ENCODE data around the gene SSBP1.

Gene SSBP1

GRCh38 chr7:141776374-141776773 lies 38.2 kb downstream of the SSBP1 start, which contains the start of gene TAS2R4:
Gene TAS2R4 (plus strand): TSS chr7:141776674. CDS start chr7:141778489, 1,815 bp downstream.
- no peak for DNase-seq (ENCODE audit: low read depth)

GRCh38 chr7:141785706-141786552 lies 47.8 kb downstream of the SSBP1 start:
- DNase-seq (ENCODE audit: low read depth) = peak; percentile 11

DNA sequence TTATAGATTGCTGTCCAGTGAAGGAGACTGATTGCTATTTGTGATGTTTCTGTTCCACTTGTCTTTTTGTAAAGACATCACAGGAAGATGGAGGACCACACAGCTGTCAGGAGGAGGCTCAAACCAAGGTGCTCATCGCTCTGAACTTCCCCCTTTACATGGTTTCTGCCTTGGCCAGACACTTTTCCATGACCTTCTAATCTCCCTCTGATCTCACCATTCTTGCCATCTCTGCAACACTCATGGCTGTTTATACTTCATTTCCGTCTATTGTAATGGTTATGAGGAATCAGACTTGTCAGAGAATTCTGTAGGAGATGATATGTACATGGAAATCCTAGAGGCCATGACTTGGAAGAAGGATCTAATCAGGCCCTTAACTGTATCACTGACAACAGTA lies 50.1 kb downstream of the SSBP1 start:
- DNase-seq (ENCODE audit: low read depth) = no peak

DNA sequence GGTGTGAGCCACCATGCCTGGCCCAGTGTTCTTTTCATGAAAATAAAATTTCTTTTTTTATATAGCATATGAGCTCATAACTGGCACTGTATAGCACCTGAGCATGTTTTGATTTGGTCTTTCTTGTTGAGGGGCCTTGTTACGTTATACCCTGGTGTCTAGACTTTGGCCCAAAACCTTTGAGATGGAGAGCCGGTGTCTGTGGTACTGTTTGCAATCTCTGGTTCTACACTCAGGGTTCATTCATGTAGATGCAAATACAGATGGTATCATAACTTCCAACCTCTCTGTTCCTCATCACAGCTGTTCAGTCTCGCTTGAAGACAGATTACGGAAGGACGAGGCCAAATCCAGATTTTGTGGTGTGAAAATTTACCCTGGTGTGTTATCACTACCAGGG lies 51.8 kb downstream of the SSBP1 start, which contains the start of gene TAS2R5:
Gene TAS2R5, plus strand, starts transcription at position 301 of the 400 bp plus-strand sequence. CDS start 145 bp downstream, outside the sequence.
- no peak for DNase-seq (ENCODE audit: low read depth)

GRCh38 chr7:141792526-141792925 lies 54.4 kb downstream of the SSBP1 start:
- DNase-seq (ENCODE audit: low read depth) = no peak
